Neutrophil (primary cell): ENCODE data around the gene SND1.
A peak's percentile ranks its signal among the peaks of the same experiment; 100 is the strongest.

Experiments
- H3K27ac ChIP-seq: fragments of 200-600 bp; sonication (generic); 2 replicates; pipeline ENCODE4 v1.5.1; 2016; ENCODE audit warnings: mild to moderate bottlenecking, moderate library complexity
- H3K27me3 ChIP-seq: fragments of 200-600 bp; sonication (generic); 2 replicates; pipeline ENCODE4 v1.6.0; 2016; ENCODE audit warnings: mild to moderate bottlenecking
- H3K36me3 ChIP-seq: fragments of 200-600 bp; sonication (generic); 2 replicates; pipeline ENCODE4 v1.5.1; 2017
- H3K4me1 ChIP-seq, 2 experiments: fragments of 200-600 bp in 1 of 2; sonication (generic) in 1 of 2; 1 replicate in 1 of 2; 2 replicates in 1 of 2; pipeline versions ENCODE4 v1.5.1 to v1.6.1; 2013 to 2016; ENCODE audit warnings: low read depth in 1 of 2, low read length in 1 of 2, mild to moderate bottlenecking in 1 of 2, moderate library complexity in 1 of 2; ENCODE audit not compliant: control insufficient read depth in 1 of 2, insufficient read depth in 1 of 2
- H3K4me3 ChIP-seq, 2 experiments: fragments of 200-600 bp in 1 of 2; sonication (generic) in 1 of 2; 1 replicate in 1 of 2; 2 replicates in 1 of 2; pipeline ENCODE4 v1.5.1; 2013 to 2016; ENCODE audit warnings: low read depth in 1 of 2, low read length in 1 of 2, mild to moderate bottlenecking in 1 of 2, moderate library complexity in 1 of 2
- H3K9me3 ChIP-seq: fragments of 200-600 bp; sonication (generic); 2 replicates; pipeline ENCODE4 v1.5.1; 2016
- TF ChIP-seq, protein P1 (sequence below): fragments of 200-600 bp; sonication (generic); IDR thresholded peaks from 2 replicates; pipeline ENCODE4 v1.5.1; 2016; ENCODE audit warnings: antibody characterized with exemption

Gene SND1

DNA sequence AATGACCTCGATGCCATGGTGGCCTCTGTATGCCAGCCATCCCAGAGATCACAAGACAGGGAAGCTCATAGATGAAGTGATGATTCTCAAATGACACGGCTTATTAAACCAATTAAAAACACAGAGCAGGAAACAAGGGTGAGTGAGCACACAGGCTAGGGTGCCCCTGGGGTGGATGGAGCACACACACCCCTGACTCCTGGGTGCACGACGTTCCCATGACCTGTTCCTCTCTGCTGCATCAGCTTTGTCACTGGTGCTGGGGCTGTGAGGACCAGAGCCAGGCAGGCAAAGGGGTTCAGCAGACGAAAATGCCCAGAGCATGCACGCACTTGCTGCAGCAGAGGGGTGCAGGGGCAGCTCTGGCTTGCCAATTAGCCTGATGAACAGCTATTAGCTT, 465.7 kb downstream of the SND1 start:
- H3K27me3 ChIP-seq: peaks cover 23% of the 10 kb centered on the region
- peaks cover 18 to 20% of the 10 kb centered on the region in 2 experiments for H3K4me1 ChIP-seq
- no peak overlapping the region for H3K27ac ChIP-seq
- H3K9me3 ChIP-seq: no peaks in the 10 kb centered on the region
- no peak overlapping the region for H3K4me3 ChIP-seq
- TF ChIP-seq, protein P1, sequence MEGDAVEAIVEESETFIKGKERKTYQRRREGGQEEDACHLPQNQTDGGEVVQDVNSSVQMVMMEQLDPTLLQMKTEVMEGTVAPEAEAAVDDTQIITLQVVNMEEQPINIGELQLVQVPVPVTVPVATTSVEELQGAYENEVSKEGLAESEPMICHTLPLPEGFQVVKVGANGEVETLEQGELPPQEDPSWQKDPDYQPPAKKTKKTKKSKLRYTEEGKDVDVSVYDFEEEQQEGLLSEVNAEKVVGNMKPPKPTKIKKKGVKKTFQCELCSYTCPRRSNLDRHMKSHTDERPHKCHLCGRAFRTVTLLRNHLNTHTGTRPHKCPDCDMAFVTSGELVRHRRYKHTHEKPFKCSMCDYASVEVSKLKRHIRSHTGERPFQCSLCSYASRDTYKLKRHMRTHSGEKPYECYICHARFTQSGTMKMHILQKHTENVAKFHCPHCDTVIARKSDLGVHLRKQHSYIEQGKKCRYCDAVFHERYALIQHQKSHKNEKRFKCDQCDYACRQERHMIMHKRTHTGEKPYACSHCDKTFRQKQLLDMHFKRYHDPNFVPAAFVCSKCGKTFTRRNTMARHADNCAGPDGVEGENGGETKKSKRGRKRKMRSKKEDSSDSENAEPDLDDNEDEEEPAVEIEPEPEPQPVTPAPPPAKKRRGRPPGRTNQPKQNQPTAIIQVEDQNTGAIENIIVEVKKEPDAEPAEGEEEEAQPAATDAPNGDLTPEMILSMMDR: no peak
- no peaks in the 10 kb centered on the region for H3K36me3 ChIP-seq

DNA sequence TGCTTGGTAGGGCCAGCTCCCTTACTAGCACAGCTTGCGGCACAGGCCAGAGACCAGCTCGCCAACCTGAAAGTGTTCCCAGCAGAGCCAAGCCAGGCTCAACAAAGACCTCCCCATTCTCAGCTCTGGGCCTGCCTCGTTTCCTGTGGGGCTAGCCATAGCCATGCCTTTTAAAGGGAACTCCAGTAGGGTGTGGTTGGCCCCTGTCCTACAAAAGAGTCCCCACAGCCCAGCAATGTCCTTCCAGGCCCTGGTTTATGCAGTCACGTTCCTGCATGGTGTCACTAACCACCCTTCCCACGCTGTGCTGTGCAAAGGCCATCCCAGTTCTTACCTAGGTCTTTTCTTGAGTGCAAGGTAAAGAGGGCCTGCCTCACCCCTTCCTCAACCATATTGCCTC, 467.0 kb downstream of the SND1 start:
- TF ChIP-seq, protein P1: no peak
- Histone ChIP-seq H3K36me3 (no peaks in the 10 kb centered on the region), H3K4me1 (peaks cover 31 to 33% of the 10 kb centered on the region in 2 experiments), H3K27ac (no peak overlapping the region), H3K9me3 (no peaks in the 10 kb centered on the region), H3K27me3 (peaks cover 13% of the 10 kb centered on the region), H3K4me3 (no peak overlapping the region)

DNA sequence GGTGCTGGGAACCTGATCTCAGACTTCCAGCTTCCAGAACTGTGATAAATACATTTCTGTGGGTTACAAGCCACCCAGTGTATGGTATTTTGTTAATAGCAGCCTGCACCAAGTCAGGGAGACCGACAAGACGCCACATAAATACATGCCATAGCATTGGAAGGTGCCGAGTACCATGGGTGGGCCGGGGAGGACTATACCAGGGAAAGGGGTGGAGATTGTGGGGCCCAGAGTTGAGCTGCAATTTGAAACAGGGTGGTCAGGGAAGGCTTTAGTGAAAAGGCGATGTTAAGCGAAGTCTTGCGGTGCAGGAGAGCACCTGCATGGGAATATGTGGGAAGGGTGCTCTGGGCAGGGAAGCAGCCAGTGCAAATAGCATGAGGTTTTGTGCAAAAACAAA, 468.1 kb downstream of the SND1 start:
- H3K27me3 ChIP-seq: peaks cover 2% of the 10 kb centered on the region
- no peak overlapping the region for H3K4me3 ChIP-seq
- no peaks in the 10 kb centered on the region for H3K36me3 ChIP-seq
- TF ChIP-seq, protein P1: no peak
- no peaks in the 10 kb centered on the region for H3K9me3 ChIP-seq
- H3K4me1 ChIP-seq: peaks cover 32 to 35% of the 10 kb centered on the region in 2 experiments
- H3K27ac ChIP-seq: no peak overlapping the region

DNA sequence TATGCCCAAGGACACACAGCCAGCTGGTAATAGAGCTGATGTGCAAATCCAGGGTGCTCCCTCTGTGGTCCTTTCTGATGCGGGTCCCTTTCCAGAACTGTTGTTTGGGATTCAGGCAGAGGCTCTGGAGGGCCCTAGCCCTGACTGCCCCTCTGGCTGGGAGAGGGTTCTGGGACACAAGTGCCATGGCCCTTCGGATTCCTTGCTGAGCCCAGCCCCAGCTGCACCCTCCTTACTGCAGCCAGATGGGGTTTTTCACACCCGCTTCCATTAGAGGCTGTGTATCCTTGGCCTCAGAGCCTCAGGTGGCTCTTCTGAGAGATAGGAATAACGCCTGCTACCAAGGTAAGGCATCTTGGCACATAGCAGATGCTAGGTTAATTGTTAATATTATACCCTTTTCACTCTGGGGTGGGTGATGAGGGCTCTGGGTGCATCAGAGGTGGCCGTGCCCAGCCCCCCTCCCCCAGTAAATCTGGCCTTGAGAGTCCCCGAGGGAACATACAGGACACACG, 469.0 kb downstream of the SND1 start:
- TF ChIP-seq, protein P1: no peak
- peak overlapping the region; percentile 80 for H3K27ac ChIP-seq
- H3K4me3 ChIP-seq: peak overlapping the region in 1 of 2 experiments; percentile 35
- no peaks in the 10 kb centered on the region for H3K9me3 ChIP-seq
- peaks cover 35% of the 10 kb centered on the region in 2 experiments for H3K4me1 ChIP-seq
- H3K36me3 ChIP-seq: no peaks in the 10 kb centered on the region
- H3K27me3 ChIP-seq: no peaks in the 10 kb centered on the region

DNA sequence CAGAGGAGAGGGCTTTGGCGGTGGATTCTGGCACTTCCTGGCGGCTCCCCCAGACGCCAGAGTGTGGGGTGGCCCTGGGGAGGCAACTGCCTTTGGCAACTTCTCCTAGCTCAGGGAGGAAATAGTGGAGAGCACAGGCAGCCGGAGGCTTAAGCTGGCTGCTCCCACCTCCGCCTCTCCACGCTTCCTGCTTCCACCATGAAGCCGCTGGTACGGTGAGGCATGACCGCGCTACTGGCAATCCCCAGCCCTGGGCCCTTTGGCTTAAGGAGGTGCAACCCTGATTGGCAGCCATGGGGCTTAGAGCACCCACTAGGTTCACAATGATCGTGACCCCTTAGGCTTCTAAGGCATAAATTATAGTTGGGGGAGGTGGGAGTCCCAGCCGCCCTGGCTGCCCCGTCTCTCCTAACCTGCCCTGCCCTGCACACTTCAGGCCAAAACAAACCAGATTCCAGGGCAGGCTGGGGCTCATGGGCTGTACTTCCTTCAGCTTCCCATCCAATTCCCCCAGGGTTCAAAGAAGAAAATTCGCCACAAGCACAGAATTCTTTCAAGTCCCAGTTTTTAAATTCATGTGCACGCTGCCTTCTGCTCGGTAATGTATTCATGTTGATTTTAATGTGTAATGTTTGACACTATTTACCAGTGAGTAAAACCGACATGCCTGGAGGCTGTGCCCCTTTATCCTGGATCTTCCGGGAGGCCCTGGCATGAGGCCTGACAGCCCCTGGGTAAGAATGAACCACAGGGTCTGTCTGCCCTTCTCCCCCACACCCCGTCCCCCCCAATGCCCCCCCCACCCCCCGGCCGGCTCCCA, 469.9 kb downstream of the SND1 start:
- Histone ChIP-seq H3K36me3 (no peaks in the 10 kb centered on the region), H3K9me3 (no peaks in the 10 kb centered on the region), H3K27ac (peak overlapping the region; percentile 80), H3K4me1 (peaks cover 35 to 37% of the 10 kb centered on the region in 2 experiments), H3K27me3 (no peaks in the 10 kb centered on the region), H3K4me3 (peak overlapping the region; percentile 15 to 35)
- TF ChIP-seq, protein P1: no peak
